Renal cortical epithelial cell (primary cell): ENCODE results near the gene FAM163A. TPM values are rescaled to one million over a fixed set of nuclear protein-coding genes. Genes with fewer than 3 reads are reported as not detected.
A peak's percentile ranks its signal among the peaks of the same experiment; 100 is the strongest.
"Not testable (repeated sequence)": the region's sequence is repeated elsewhere in the genome, so short reads cannot be mapped to it uniquely, and the experiment has no call there.

Source experiments
- DNase-seq: peaks from one replicate; pipeline ENCODE4 v3.0.0-alpha.2; 2011; ENCODE audit warnings: low read depth
- total RNA-seq: library from RNA; depleted of rRNA; stranded (reverse); fragments of >200 nt; gene quantifications from 2 replicates; pipeline ENCODE4 v1.2.3, GENCODE V29; 2014

Gene FAM163A
- total RNA-seq, 1 donor from 2014 or later = not detected

DNA sequence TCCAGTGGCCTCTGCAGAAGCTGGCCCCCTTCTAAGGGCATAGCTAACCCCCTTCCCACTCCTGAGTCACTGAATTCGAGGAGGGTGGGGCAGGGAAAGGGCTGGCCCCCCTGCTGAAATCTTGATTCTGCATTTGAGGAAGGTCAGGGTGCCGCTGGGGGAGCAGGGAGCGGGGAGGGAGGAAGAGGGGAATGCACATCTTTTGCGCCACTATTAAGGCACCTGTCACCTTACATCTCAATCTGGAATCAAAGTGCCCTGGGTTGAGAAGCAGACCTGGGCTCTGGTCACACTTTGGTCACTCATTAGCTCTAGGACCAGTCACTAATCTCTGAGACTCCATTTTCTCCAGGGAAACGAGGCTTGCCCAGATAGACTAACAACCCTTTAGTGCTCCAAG is 72.5 kb downstream of the FAM163A start:
- DNase-seq = no peak

DNA sequence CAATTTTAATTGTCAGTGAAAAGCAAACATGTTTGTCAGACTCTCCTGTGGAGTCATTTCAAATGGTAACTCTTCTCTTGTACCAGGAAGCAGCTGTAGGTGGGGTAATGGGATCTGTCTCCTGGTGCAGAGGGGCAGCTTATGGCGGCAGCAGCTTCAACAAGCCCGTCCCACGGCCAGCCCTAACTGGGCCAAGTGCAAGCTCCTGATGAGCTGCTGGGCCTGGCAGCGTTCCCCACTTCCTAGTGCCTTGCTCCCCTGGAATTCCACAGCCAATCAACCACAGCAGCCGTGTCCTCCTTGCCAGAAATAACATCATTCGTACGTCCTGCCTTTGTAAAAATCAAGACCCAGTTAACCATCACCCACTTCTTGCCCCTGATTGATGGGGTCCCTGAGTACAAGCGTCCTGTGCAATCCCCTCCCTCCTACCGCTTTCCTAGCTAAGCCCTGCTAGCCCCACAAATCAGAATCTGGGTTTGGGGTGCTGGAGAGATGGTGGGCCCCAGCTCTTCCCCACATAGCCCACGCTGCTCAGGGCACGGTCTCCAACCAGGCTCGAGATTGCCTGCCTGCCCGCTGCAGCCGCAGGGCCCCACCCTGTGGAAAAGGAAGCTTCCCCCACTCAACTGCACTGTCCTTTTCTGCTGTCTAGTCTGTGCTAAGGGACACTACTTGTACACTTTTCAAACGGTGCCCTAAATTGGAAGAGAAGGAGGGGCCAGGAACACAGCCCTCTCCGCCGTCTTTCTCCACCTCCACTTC is 73.3 kb downstream of the FAM163A start:
- peak; percentile 30 for DNase-seq

DNA sequence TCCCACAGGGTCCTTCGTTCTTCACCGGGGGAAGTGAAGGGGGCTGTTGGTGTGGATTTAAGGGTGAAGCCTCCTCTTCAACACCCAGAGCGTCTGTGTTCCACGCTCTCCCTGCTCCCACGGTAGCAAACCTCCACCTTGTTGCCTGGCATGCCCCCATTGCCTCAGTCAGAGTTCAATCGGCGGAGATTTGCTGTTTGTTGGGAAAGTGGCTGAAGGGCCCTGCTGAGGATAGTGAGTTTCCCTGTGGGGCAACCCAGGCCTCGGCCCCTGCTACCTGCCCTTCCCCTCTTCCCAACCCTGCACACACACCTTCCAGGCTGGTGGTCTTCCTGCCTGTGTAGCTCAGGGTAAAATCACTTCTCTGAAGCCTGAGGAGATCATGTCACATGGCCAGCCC is 74.0 kb downstream of the FAM163A start:
- DNase-seq = no peak

- DNase-seq = no peak
Observed at GRCh38 chr1:179817789-179818188, 74.7 kb downstream of the FAM163A start.

DNA sequence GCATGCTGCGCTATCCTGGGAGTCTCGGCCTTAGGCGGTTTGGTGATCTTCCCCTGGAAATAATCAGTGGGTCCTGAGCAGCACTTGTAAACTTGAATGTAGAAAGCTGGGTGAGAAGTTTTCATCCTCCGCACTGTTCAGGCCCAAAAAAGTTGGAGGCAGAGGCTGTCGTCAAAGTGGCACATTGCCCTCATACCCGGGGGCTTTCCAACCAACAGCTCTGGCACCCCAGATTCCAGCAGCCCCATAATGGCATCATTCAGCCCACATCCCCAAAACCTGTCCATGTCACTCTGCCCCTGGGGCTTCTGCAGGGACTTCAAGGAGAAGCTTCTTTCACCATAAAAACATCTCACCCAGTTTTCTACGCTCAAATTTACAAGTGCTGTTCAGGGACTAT is 75.2 kb downstream of the FAM163A start:
- DNase-seq = no peak

DNA sequence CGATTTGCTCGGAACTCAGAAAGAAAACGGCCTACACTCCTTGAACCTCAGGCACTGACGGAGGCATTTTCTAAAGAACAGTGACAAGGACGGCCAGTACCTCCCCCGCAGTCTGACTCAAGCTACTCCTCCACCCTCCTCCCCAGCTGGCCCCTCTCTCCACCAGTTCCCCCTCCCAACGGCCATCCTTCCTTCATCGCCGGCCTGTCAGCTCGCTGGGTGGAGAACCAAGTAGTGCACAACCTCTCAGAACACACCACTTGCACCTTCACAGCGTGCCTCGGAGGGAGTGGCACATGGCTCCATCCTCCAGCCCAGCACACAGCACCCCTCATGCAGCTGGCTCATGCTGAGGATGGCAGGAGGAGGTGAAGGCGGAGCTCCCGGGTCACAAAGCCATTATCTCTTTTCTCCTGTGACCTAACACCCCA is 75.7 kb downstream of the FAM163A start:
- DNase-seq = no peak

DNA sequence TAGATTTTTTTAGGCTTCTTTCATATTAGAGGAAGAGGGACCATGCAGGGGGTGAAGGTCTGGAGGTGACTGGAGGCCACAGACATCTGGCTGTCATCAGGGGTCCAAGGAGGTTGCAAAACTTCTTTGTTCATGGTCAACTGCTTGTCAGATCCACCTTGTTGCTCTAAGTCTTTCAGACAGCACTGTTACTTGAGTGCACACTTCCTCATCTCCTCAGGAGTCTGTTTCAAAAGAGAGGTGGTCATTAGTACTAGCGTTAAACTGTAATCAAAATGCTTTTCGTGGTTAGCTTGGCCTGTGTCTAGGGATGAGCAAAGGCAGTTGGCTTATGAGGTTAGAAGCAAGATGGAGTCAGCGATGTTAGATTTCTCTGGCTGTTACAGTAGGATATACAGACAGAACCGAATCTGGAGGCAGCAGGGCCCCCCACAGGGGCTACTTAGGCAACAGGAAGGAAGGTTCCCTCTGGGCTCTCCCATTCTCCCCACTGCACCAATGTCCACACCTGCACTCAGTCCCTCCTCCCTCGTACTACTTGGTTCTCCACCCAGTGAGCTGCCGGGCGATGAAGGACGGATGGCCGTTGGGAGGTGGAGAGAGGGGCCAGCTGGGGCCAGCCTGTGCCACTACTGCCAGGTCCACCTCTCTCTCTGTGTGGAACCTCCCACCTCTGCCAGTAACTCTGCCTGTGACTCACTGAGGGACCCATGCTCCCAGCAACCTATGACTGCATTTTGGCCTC is 77.3 kb downstream of the FAM163A start:
- no peak for DNase-seq

- no peak for DNase-seq
Observed at GRCh38 chr1:179821524-179821923, 78.4 kb downstream of the FAM163A start.

GRCh38 chr1:179822065-179822464 is 79.0 kb downstream of the FAM163A start:
- no peak for DNase-seq

DNA sequence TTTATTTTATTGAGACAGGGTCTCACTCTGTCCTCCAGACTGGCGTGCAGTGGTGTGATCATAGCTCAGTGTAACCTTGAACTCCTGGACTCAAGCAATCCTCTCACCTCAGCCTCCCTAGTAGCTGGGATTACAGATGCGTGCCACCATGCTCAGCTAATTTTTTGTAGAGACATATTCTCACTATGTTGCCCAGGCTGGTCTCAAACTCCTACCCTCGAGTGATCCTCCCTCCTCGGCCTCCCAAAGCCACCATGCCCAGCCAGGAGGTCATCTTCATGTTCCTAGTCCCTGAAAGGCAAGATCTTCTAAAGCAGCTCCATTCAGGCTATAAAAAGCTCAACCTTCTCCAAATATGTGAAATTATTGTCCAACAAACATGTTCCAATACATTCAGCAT is 80.6 kb downstream of the FAM163A start:
- DNase-seq = no peak

DNA sequence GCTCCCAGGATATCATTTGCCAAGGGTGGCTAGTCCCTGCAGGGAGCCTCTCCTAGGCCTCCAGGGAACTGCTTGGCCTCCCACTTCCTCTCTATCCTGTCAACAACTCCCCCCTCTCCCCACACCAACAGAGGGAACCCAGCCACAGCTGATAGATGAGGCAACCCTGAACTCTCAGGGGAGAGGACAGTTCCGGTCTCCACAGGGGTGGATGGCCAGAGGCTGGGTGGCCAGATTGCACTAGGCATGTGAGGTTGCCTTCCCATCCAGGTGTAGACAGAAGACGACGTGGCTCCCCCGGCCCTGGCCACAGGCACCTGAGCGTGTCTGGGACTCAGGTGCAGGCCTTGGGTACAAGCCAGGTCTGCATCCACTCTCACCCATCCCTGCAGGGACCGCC is 81.2 kb downstream of the FAM163A start:
- DNase-seq = no peak

DNA sequence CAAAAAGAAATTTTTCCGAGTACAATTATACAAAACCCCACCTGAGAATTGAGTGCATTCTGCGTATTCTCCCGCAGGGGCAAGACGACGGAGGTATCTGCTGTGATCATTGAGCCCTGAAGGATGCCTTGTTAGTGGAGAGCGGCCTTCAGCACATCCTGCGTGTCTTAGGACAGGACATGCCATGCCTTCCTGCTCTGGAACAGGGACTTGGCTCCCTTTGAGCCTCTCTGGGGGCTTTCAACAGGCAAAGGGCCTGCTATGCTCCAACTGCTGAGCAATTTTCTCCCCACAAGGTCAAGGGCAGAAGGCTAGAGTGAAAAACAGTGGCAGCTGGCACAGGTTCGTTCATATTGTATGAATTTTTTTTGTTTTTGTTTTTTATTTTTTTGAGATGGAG is 82.1 kb downstream of the FAM163A start:
- no peak for DNase-seq

DNA sequence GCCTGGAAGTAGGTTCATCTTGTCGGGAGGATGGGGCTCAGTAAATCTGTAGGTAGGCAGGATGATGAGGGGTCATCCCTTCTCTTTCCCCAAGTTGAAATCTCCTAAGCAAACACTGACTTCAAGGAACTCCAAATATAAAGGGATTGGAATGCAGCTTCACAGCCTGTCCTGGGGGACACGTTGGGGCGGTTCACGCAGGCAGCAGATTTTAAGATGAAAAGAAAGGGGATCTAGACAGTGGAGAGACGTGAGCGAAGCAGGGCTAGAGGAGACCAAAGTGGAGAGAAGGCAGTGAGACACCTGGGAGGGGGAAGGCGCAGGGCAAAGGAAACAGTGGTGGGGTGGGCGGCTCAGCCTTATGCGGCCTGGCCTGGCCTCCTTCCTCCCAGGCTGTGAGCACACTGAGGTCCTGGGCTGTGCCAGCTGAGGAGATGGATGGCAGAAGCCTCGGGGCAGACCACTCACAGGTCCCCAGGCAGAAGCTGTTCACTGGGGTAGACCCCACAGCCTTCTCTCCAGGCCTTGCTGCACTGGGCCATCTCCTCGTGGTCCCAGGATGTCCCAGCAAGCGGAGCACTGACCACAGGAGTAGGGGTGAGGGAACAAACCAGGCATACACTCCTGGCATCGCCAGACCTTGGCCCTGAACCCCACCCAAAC is 82.8 kb downstream of the FAM163A start:
- DNase-seq = no peak

- no peak for DNase-seq
Observed at GRCh38 chr1:179826626-179827280, 83.7 kb downstream of the FAM163A start.

- DNase-seq = no peak
Observed at GRCh38 chr1:179828554-179829110, 85.5 kb downstream of the FAM163A start.

DNA sequence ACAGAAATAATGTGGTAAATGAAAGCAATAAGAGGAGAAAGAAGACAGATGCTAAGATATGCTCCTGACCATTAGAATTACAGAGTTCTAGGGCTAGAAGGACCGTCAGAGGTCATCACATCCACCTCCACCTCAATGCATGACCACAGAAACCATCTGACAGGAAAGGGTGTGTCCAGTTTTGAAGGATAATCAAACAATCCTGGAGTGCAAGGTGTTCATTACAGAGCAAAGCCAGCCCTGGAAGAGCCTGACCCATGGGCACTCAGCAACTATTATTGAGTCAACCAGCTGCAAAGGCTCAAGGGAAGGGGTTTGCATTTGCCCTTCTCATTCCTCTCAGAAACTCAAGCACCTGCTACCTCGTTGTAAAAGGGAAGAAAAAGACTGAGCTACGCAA is 88.1 kb downstream of the FAM163A start:
- no peak for DNase-seq

GRCh38 chr1:179831852-179832699 is 89.0 kb downstream of the FAM163A start:
- DNase-seq = peak; percentile 59

- not testable (repeated sequence) for DNase-seq
Observed at GRCh38 chr1:179836686-179837445, 93.8 kb downstream of the FAM163A start.

GRCh38 chr1:179840107-179840506 is 97.0 kb downstream of the FAM163A start:
- DNase-seq = no peak

DNA sequence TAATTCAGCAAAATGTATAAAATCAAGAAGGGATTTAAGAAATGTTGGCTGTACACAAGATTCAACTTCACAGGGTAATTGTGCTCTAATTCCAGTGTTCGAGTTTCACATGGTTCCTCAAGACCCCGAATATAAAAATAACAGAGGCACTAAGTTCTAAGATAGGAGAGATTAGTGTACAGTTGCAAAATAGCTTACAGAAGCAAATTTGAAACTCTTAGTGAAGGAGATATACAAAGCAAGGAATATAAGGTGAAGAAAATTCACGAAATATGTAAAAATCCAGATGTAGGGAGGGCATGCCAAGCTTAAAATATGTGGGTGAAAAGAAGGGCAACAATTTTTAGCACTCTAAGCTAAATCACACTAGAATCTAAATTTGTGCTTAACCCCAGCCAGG is 105.1 kb downstream of the FAM163A start:
- DNase-seq = no peak
